ENCODE data around the gene TAF15.

The TAF15 gene

DNA sequence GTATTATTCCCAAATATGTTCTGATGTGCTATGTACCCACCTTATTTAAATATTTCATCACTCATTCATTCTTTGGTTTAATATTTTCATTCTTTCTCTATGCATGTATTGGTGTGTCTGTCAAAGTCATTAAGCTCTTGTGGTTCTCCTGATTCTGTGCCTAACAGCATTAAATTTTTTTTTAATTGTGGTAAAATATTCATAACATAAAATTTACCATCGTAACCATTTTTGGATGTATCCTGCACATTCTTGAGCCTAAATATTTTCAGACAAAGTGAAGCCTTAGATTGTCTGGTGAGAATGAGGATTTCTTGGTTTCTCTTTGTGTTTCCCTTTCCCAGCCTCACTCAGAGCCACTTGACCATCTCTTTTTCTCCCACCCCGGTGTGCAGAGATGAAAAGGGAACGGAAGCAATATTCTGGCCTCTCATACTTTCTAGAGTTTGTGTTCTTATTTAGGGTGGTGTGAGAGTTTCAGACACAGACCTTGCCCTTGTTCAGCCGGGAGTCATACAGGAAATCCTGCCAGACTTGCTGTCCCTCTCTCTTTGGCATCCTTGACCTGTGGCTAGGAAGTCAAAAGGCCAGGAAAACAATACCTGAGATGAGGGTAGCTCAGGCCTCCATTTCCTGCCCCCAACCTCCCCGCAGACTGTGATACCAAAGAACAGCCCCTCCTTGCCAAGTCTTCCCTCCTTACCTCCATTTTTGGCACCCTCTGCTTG is 66.0 kb downstream of the TAF15 start:
- FAIRE-seq = no peak

DNA sequence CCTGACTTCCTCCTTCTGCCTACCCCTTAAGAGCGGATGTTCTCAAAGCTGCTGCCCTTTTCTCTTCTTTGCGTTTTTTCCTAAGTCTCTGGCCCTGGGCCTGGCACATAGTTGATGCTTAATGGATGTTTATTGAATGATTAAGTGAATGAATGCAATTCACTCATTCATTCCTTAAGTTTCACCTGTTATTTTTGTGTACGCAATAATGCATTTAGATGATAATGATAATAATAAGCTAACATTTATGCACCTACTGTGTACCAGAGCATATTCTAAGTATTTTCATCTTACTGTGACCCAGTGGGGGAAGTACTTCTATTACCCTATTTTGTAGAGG is 66.5 kb downstream of the TAF15 start:
- no peak for FAIRE-seq

DNA sequence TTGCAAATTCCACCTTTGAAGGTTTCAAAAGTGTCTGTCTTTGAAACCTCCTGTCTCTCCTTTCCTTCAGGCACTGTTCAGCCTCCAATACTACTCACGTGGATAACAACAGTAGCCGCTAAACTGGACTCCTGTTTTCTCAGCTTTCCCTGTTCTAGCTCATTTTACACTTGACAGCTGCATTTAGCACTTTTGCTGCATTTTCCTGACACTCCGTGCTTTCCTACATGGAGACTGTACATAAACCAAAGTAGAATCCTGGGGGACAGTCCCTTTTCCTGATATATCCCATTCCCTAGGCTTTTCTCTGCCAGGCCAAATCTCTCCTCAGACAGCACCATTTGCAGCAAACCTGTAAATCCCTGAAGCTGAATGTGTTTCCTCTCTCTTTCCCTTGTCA is 67.2 kb downstream of the TAF15 start:
- FAIRE-seq = no peak

DNA sequence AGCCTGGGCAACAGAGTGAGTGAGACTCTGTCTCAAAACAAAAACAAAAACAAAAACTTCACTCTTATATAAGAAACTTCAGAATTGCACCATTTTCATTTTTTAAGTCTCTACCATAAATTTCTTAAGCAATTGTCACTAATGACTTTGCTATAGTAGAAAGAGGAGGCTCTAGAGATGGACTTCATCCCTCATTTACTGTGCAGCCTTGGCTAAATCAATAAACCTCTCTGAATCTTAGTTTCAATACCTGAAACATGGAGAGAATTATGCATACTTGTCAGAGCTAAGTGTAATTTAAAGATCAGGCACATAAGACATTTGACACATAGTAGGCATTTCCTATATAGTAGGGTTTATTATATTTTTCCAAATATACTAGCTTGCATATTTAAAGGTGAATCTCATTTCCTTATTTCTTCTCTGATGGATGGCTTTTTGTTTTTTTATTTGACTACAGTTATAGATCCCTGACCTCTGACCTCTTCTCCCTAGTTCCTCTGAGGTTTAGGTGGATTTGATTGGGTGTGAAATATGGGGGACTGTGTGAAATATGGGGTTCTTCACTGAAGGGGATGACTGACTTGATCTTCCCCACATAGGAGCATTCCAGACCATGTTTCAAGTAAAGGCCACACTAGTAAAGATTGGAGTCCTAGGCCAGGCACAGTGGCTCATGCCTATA is 68.2 kb downstream of the TAF15 start:
- no peak for FAIRE-seq

DNA sequence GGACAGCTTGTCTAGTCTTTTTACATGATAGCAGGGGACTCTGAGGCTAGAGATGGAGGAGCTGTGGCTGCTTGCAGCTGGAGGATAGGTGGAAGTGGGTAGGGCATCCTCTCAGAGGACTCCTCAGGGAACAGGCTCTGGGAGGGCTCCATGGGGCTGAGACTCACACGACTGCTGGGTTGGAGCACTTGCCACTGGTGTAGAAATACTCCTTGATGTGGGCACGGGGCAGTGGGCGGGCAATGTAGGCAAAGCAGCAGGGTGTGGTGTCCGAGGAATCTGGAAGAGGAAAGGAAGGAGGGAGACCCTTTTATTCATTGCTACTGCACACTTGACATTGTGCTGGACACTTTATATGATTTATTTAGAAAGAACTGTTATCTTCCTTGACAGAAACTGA is 69.1 kb downstream of the TAF15 start:
- no peak for FAIRE-seq

DNA sequence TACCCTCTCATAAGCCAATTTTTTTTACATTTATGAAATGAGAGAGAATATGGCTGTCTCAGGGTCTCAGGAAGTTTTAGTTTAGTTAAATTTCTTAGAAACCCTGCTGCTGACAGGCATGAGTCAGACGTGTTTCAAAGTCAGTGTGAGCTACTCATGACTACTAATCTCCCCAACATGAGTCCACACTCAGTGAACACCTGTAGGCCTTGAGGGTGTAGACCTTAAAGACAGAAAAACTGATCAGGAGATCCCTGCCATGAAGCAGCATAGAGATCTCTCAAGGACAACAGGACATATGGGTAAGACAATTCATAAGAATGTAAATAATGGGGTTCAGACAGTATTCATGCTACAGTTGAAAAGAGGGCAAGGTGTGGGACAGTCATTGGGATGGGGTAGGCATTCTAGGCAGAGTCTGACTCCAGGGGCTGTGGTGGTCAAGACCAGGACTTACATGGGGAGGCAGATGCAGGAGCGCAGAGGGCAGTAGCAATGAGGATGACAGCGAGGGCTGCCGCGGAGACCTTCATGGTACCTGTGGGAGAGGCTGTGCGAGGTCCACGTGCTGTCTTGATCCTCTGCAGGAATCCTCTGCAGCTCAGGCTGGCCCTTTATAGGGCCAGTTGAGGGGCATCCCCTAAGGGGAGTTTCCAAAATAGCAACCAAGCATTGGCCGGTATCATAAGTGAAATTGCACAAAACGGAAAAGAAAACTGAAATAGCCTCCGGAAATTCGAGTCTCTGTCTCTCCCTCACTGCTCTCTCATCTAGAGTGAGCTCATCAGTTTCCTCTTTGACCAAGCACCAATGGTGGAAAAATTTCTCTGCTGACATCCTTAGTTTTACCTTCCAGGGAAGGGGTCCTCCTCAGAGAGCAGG is 70.7 kb downstream of the TAF15 start, which contains the start of gene CCL5:
TSS of gene CCL5 (minus strand) at position 588 of the 882 bp plus-strand sequence.
- FAIRE-seq = no peak

DNA sequence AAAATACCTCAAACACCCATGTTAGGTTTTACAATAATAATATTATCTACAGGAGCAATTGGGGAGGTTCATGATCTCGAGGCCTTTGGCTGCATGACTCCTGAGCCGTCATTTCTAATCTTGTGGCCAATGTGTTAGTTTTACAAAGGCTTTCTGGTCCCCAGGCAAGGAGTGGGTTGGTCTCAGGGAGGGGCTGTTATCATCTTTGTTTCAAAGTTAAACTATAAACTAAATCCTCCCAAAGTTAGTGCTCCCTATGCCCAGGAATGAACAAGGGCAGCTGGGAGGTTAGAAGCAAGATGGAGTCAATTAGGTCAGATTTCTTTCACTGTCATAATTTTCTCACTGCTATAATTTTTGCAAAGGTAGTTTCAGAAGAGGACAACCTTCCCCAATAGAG is 80.0 kb downstream of the TAF15 start:
- FAIRE-seq = no peak

DNA sequence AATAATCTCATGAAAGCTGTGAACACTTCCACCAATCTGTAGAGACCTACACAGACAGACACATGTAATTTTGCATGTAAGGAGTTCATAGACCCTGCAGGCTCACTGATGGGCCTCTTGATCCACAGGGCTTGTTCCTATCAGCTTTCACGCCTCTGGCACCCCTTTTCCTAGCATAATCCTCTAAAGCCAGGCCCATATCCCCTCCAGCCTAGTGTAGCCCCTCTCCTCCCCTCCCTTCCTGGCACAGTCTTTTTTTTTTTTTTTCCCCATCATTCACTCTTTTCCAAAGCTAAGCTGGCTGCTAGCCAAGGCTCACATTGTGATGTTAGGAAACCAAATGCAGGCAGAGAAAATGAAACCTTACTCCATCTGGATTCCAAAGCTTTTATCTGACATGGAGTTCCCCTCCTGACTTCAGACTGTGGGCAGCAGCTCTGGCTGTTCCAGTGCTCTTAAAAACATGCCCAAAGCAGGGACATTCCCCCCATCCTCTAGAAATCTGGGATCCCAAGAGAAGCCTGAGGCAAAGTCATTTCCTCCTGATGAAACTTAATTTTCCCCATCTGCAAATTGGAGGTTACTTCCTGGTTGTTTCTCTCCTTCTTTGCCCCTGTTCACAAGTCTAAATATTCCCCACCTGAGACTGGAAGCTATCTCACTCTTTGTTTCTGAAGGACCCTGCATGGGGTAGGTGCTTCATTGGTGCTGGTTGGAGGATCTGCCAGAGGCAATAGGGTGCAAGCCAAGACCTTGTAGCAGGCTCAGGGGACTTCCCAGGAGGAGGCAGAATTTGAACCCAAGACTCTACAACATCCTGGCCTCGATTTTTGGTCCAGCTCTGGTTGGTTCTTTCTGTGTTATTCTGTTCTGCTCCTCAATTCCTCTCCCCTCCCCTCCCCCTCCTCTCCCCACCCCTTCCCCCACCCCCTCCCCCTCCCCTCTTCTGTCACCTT is 80.8 kb downstream of the TAF15 start:
- no peak for FAIRE-seq

DNA sequence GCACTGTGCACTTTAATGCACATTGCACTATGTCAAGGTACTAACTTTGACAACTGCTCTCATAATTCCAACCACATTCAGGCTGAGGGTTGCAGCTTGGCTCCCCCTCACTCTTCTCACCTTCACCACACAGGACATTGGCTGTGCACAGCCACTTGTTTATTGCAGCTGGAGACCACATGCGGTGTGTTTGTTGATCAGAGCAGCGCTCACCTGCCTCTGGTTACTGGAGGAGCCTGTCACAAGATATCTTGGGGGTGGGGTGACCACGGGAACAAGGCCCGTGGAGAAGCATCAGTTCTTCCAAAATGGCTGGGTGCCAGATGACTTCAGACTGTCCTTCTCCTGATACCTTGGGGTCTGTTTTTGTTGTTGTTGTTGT is 81.5 kb downstream of the TAF15 start:
- FAIRE-seq = no peak

DNA sequence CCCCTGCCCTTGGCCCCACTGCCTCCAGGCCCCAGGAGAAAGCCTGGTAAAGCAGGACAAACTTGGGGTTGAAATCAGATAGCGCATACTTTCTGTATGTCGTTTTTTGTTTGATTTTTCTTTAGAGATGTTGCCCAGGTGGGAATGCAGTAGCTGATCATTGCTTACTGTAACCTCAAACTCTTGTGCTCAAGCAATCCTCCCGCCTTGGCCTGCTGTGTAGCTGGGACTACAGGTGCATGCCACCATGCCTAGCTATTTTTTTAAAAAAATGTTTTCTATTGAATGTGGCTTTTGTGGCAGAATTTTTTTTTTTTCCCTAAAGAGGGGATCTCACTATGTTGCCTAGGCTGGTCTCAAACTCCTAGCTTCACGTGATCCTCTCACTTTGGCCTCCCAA is 82.0 kb downstream of the TAF15 start:
- FAIRE-seq = no peak

DNA sequence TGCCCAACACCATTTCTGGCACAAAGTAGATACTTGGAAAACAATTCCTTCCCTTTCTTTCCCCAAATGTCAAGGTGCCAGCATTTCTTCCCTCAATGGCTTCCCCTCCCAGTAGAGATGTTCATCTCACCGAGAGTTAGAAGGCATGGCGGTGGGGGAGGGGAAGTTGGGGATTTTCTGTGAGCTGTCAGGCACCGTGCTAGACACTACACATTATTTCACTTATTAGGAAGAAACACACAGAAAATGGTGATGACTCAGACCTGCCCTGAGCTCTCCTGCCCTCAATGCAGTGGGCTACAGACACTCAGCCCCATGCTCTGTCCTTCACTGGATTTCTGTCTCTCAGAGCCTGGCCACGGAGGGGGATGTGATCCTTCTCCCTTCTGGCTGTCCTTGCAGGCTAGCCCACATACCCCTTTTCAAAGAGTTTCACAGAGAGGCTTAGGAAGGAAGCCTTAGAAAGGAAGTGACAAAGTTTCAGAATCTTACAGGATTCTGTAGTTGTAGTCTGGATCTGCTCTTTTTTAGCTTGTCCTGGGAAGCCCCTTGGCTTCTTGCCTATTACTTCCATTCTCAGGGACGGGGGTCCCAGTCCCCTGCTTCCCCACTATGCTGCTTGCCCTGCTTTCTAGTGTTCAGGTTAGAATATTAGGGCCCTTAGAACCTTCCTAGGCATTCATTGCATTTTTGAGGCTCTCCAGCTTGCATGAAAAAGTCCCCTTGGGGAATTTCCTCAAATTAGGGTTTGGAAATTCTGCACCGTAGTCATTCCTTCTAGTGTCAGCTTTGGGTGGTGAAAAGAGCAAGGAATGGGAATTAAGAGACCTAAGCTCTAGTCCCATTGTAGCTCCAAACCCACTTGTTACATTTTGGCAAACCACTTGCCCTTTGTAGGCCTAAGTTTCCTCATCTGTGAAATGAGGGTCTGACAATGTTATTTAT is 83.1 kb downstream of the TAF15 start:
- FAIRE-seq = no peak

DNA sequence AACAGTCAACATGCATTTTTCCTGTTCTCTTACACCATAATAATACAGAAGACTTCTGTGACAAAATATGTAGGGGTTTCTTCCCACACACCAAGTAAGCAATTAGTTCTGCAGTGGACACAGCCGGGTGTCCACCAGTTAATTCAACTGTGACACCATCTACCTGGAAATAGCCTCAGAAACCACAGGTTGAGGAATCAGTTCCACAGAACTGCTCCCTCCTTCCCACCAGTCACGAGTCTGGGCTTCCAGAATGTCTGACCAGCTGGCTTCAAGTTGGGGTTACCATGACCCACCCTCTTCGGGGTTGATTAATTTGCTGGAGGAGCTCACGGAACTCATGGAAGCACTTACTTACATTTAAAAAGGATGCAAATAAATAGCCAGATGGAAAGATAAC is 84.5 kb downstream of the TAF15 start:
- FAIRE-seq = no peak

DNA sequence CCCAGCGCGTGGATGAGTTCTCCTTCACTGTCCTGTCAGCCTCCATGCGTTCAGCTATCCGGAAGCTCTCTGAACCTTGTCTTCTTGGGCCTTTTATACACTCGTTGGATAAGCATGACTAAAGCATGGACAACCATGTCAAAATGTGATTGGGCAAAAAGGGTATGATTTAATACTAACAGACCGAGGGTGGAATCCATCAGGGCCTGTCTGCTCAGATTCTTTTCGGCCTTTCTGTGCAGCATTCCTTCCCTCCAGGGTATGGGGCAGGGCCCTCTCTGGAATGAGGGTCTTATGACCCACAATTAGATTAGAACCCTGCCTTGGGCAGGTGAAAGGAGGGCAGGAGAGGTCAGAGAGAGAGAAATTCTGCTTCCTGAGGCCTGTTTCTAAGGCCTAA is 84.9 kb downstream of the TAF15 start:
- FAIRE-seq = no peak

DNA sequence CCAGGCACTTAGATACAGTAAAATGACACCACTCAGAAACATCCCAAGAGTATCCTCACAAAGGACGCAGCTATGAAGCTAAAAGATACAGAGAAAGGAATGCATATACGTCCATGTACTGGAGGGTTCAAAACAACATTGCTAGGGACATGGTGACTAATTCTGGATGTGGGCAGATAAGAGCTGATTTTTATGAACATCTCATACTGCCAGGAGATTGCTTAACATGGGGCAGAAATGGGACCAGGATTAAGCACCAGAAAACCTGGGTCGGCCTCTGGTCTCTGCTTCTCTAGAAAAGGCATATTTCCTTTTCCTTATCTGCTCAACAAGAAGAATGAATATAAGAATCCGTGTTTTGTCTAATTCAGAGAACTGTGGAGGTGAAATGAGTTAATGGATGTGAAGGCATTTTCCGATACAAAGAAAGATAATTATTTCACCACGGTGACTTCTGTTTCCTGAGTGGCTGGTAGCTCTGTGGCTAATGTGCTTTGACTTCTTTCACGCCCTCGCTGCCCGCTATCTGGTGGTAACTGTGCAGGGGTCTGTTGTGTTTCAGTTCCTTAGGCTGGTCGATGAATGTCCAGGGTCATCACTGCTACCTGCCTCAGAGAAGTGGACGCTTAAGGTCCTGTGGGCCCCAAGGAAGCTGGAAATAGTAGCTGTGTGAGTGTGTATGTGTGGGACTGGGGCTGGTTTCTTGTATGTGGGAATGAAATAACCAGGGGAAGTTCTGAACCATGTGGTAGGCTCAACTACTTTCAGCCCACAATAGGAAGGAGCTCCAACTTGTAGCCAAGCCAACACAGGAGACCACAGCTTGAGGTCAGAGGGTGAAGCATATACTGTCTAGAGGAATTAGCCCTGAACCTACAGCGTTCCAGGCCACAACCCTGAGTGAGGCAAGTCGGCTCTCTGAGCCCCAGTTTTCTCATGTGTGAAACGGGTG is 86.6 kb downstream of the TAF15 start:
- FAIRE-seq = no peak
